ENCODE measurements around the gene PSD2.
"Not testable (repeated sequence)": the region's sequence is repeated elsewhere in the genome, so short reads cannot be mapped to it uniquely, and the experiment has no call there.

The PSD2 gene

GRCh38 chr5:139789845-139790189 is 5.8 kb upstream of the PSD2 start:
- no peak overlapping the region for H3K27ac ChIP-seq
- in situ Hi-C loops (cut with HindIII; ENCODE audit: low pct_ligation_motif_present, low sequenced_read_pairs), result no loop called here
- H3K36me3 ChIP-seq (replicated peaks), result no peaks in the 10 kb centered on the region
- no peak for TF ChIP-seq CTCF (IDR thresholded peaks at IDR 0.05; ENCODE audit: low read depth, low read length, missing control alignments)
- H3K27me3 ChIP-seq (replicated peaks), result peaks cover 20% of the 10 kb centered on the region
- DNase-seq, result no peak
- H3K4me3 ChIP-seq (ENCODE audit: low read depth, low read length), result no peak overlapping the region

- TF ChIP-seq CTCF (IDR thresholded peaks at IDR 0.05; ENCODE audit: low read depth, low read length, missing control alignments), result no peak
- Histone ChIP-seq H3K27me3 (replicated peaks) (peaks cover 44% of the 10 kb centered on the region), H3K36me3 (replicated peaks) (no peaks in the 10 kb centered on the region)
Measured at GRCh38 chr5:139792218-139792617, 3.4 kb upstream of the PSD2 start.

GRCh38 chr5:139792655-139793054 is 3.0 kb upstream of the PSD2 start:
- H3K27me3 ChIP-seq (replicated peaks), result peaks cover 48% of the 10 kb centered on the region
- H3K27ac ChIP-seq; H3K4me3 ChIP-seq (ENCODE audit: low read depth, low read length); in situ Hi-C loops (cut with HindIII; ENCODE audit: low pct_ligation_motif_present, low sequenced_read_pairs); H3K36me3 ChIP-seq (replicated peaks); DNase-seq: not testable (repeated sequence)

More at GRCh38 chr5:139792218-139792617, 3.4 kb upstream of the PSD2 start:
- Histone ChIP-seq H3K27ac (no peak overlapping the region), H3K4me3 (ENCODE audit: low read depth, low read length) (no peak overlapping the region)
- in situ Hi-C loops (cut with HindIII; ENCODE audit: low pct_ligation_motif_present, low sequenced_read_pairs), result no loop called here
- no peak for DNase-seq

GRCh38 chr5:139794067-139794846 is 1.4 kb upstream of the PSD2 start:
- in situ Hi-C loops (cut with HindIII; ENCODE audit: low pct_ligation_motif_present, low sequenced_read_pairs), result no loop called here
- Histone ChIP-seq H3K27ac (no peak overlapping the region), H3K4me3 (ENCODE audit: low read depth, low read length) (no peak overlapping the region), H3K27me3 (replicated peaks) (peaks cover 61% of the 10 kb centered on the region), H3K36me3 (replicated peaks) (no peaks in the 10 kb centered on the region)
- TF ChIP-seq CTCF (IDR thresholded peaks at IDR 0.05; ENCODE audit: low read depth, low read length, missing control alignments), result no peak
- DNase-seq, result no peak

- H3K4me3 ChIP-seq (ENCODE audit: low read depth, low read length), result no peak overlapping the region
- H3K27me3 ChIP-seq (replicated peaks), result peaks cover 65% of the 10 kb centered on the region
- no peak for DNase-seq
- no peak for TF ChIP-seq CTCF (IDR thresholded peaks at IDR 0.05; ENCODE audit: low read depth, low read length, missing control alignments)
- no peak overlapping the region for H3K27ac ChIP-seq
- in situ Hi-C loops (cut with HindIII; ENCODE audit: low pct_ligation_motif_present, low sequenced_read_pairs), result no loop called here
- no peaks in the 10 kb centered on the region for H3K36me3 ChIP-seq (replicated peaks)
Measured at GRCh38 chr5:139796061-139796806, 626 bp downstream of the PSD2 start.

- no peak overlapping the region for H3K4me3 ChIP-seq (ENCODE audit: low read depth, low read length)
- TF ChIP-seq CTCF (IDR thresholded peaks at IDR 0.05; ENCODE audit: low read depth, low read length, missing control alignments), result no peak
- in situ Hi-C loops (cut with HindIII; ENCODE audit: low pct_ligation_motif_present, low sequenced_read_pairs), result no loop called here
- H3K36me3 ChIP-seq (replicated peaks), result no peaks in the 10 kb centered on the region
- no peak for DNase-seq
- H3K27ac ChIP-seq, result no peak overlapping the region
- peaks cover 65% of the 10 kb centered on the region for H3K27me3 ChIP-seq (replicated peaks)
Measured at GRCh38 chr5:139797335-139797734, 1.7 kb downstream of the PSD2 start.

Measured in brain microvascular endothelial cell (primary cell).